HG03045 (cell line): ENCODE results near the gene CRCP.
"Not testable (repeated sequence)": the region's sequence is repeated elsewhere in the genome, so short reads cannot be mapped to it uniquely, and the experiment has no call there.

ENCODE experiments used
- ATAC-seq: cut with Tn5 transposase; IDR thresholded peaks from one replicate; pipeline ENCODE4 v1.9.1; 2021; ENCODE audit warnings: mild to moderate bottlenecking, moderate library complexity; ENCODE audit not compliant: unreplicated experiment

Gene CRCP

GRCh38 chr7:66152371-66153191 is 37.9 kb downstream of the CRCP start:
- no peak for ATAC-seq

GRCh38 chr7:66153691-66154090 is 39.0 kb downstream of the CRCP start:
- ATAC-seq: no peak

GRCh38 chr7:66156035-66156434 is 41.4 kb downstream of the CRCP start:
- not testable (repeated sequence) for ATAC-seq

- no peak for ATAC-seq
Observed at GRCh38 chr7:66157060-66157459, 42.4 kb downstream of the CRCP start.

- no peak for ATAC-seq
Observed at GRCh38 chr7:66162622-66163021, 48.0 kb downstream of the CRCP start.

- no peak for ATAC-seq
Observed at GRCh38 chr7:66163186-66163610, 48.6 kb downstream of the CRCP start.

GRCh38 chr7:66164356-66164755 is 49.7 kb downstream of the CRCP start:
- no peak for ATAC-seq

GRCh38 chr7:66167773-66168387 is 53.2 kb downstream of the CRCP start:
- no peak for ATAC-seq

GRCh38 chr7:66169616-66170015 is 55.0 kb downstream of the CRCP start:
- ATAC-seq: no peak

- ATAC-seq: no peak
Observed at GRCh38 chr7:66170309-66171231, 55.9 kb downstream of the CRCP start.

- ATAC-seq: not testable (repeated sequence)
Observed at GRCh38 chr7:66172536-66173401, 58.1 kb downstream of the CRCP start.

- no peak for ATAC-seq
Observed at GRCh38 chr7:66173856-66174255, 59.2 kb downstream of the CRCP start.

GRCh38 chr7:66175006-66175405 is 60.4 kb downstream of the CRCP start:
- not testable (repeated sequence) for ATAC-seq

- no peak for ATAC-seq
Observed at GRCh38 chr7:66176914-66177313, 62.3 kb downstream of the CRCP start.

- no peak for ATAC-seq
Observed at GRCh38 chr7:66178258-66178657, 63.6 kb downstream of the CRCP start.

GRCh38 chr7:66181329-66181728 is 66.7 kb downstream of the CRCP start:
- no peak for ATAC-seq

- ATAC-seq: no peak
Observed at GRCh38 chr7:66181845-66182244, 67.2 kb downstream of the CRCP start.

GRCh38 chr7:66182920-66183319 is 68.3 kb downstream of the CRCP start:
- ATAC-seq: no peak

GRCh38 chr7:66183700-66184099 is 69.1 kb downstream of the CRCP start:
- ATAC-seq: no peak

- ATAC-seq: no peak
Observed at GRCh38 chr7:66185680-66186187, 71.1 kb downstream of the CRCP start.
